SK-N-SH (cell line): Measurements from ENCODE around the gene P3H2. TPM values are rescaled to one million over a fixed set of nuclear protein-coding genes. Genes with fewer than 3 reads are reported as not detected.

ENCODE experiments used
- CTCF ChIA-PET: fragments of 300-600, 350-600 bp; formaldehyde crosslinking; extraction: SDS; loops from one replicate; lab custom pipeline; 2021; lab: Yijun Ruan, JAX
- POLR2A ChIA-PET: fragments of 350-600 bp; sonication (Branson Sonifier 250); formaldehyde crosslinking; extraction: SDS; loops from one replicate; lab custom pipeline; 2020; ENCODE audit warnings: antibody characterized with exemption, inconsistent platforms; lab: Yijun Ruan, JAX
- DNase-seq: peaks from one replicate; pipeline ENCODE4 v3.0.0; 2012
- H2AFZ ChIP-seq: fragments of 200-600 bp; sonication (generic); 2 replicates; pipeline ENCODE4 v1.8.1; 2016; ENCODE audit warnings: antibody characterized with exemption, mild to moderate bottlenecking, low read depth
- H3F3A ChIP-seq: fragments of 200-600 bp; sonication (generic); replicated peaks from 2 replicates; pipeline ENCODE3; 2016; ENCODE audit warnings: antibody characterized with exemption, mild to moderate bottlenecking; ENCODE audit not compliant: insufficient read depth
- H3K27ac ChIP-seq, 2 experiments: fragments of 200-500 bp in 1 of 2; fragments of 200-600 bp in 1 of 2; sonication (Bioruptor generic) in 1 of 2; sonication (generic), shearing (Covaris generic) in 1 of 2; 2 replicates each; pipeline versions ENCODE4 v1.5.1 to v1.6.1; 2014 to 2016; ENCODE audit warnings: low read depth in 2 of 2, inconsistent platforms in 1 of 2, low read length in 1 of 2, mild to moderate bottlenecking in 1 of 2, mixed read lengths in 1 of 2
- H3K27me3 ChIP-seq: fragments of 200-600 bp; sonication (generic), shearing (Covaris generic); 2 replicates; pipeline ENCODE4 v1.6.1; 2016; ENCODE audit warnings: mixed run types; ENCODE audit not compliant: insufficient read depth
- H3K36me3 ChIP-seq, 2 experiments: fragments of 200-500 bp in 1 of 2; fragments of 200-600 bp in 1 of 2; sonication (Bioruptor generic) in 1 of 2; sonication (generic) in 1 of 2; replicated peaks in 1 of 2; 2 replicates each; pipeline versions ENCODE3 to v1.5.1; 2014 to 2016; ENCODE audit warnings: low read length in 1 of 2, mild to moderate bottlenecking in 1 of 2; ENCODE audit not compliant: insufficient read depth in 2 of 2, control insufficient read depth in 1 of 2
- H3K4me1 ChIP-seq, 2 experiments: fragments of 200-500 bp in 1 of 2; fragments of 200-600 bp in 1 of 2; sonication (Bioruptor generic) in 1 of 2; sonication (generic), shearing (Covaris generic) in 1 of 2; 2 replicates each; pipeline versions ENCODE4 v1.5.1 to v1.6.1; 2014 to 2016; ENCODE audit warnings: low read depth in 1 of 2, low read length in 1 of 2, mixed run types in 1 of 2; ENCODE audit not compliant: insufficient read depth in 2 of 2, control insufficient read depth in 1 of 2
- H3K4me2 ChIP-seq: fragments of 200-600 bp; sonication (generic), shearing (Covaris generic); 2 replicates; pipeline ENCODE4 v1.6.1; 2017; ENCODE audit warnings: mixed run types
- H3K4me3 ChIP-seq, 2 experiments: fragments of 200-500 bp in 1 of 2; fragments of 200-600 bp in 1 of 2; sonication (Bioruptor generic) in 1 of 2; sonication (generic), shearing (Covaris generic) in 1 of 2; 2 replicates each; pipeline versions ENCODE4 v1.5.1 to v1.8.1; 2014 to 2016; ENCODE audit warnings: low read depth in 2 of 2, inconsistent platforms in 1 of 2, low read length in 1 of 2, mild to moderate bottlenecking in 1 of 2, mixed read lengths in 1 of 2, moderate library complexity in 1 of 2
- H3K79me2 ChIP-seq: fragments of 200-600 bp; sonication (generic); 2 replicates; pipeline ENCODE4 v1.8.1; 2017; ENCODE audit warnings: mild to moderate bottlenecking; ENCODE audit not compliant: insufficient read depth
- H3K9ac ChIP-seq: fragments of 200-600 bp; sonication (generic); 2 replicates; pipeline ENCODE4 v1.6.1; 2017; ENCODE audit warnings: mixed run types
- H3K9me2 ChIP-seq: fragments of 200-600 bp; sonication (generic); 2 replicates; pipeline ENCODE4 v1.6.1; 2017; ENCODE audit warnings: mixed run types
- H3K9me3 ChIP-seq: fragments of 200-600 bp; sonication (generic); 2 replicates; pipeline ENCODE4 v1.6.1; 2017; ENCODE audit warnings: mixed run types, mild to moderate bottlenecking, moderate library complexity
- H4K20me1 ChIP-seq: fragments of 200-600 bp; sonication (generic); 2 replicates; pipeline ENCODE4 v1.6.1; 2017; ENCODE audit warnings: mild to moderate bottlenecking, mixed run types; ENCODE audit not compliant: insufficient read depth
- CTCF ChIP-seq: fragments of 200-600 bp; sonication (generic); IDR thresholded peaks from 2 replicates; pipeline ENCODE4 v1.6.1; 2017; ENCODE audit warnings: antibody characterized with exemption, mild to moderate bottlenecking, moderate library complexity
- FOSL2 ChIP-seq: IDR thresholded peaks from 2 replicates; pipeline ENCODE4 v1.4.0; 2012; ENCODE audit warnings: low read depth, mild to moderate bottlenecking, moderate library complexity, borderline replicate concordance
- GABPA ChIP-seq: IDR thresholded peaks from 2 replicates; pipeline ENCODE4 v1.4.0; 2012; ENCODE audit warnings: low read depth, mild to moderate bottlenecking
- JUND ChIP-seq: IDR thresholded peaks from 2 replicates; pipeline ENCODE4 v1.4.0; 2012
- MAX ChIP-seq: IDR thresholded peaks from 2 replicates; pipeline ENCODE4 v1.4.0; 2012; ENCODE audit warnings: low read depth
- MEF2A ChIP-seq: IDR thresholded peaks from 2 replicates; pipeline ENCODE4 v1.4.0; 2012; ENCODE audit warnings: low read depth, borderline replicate concordance
- PBX3 ChIP-seq: IDR thresholded peaks from 2 replicates; pipeline ENCODE4; 2012
- RXRA ChIP-seq: IDR thresholded peaks from 2 replicates; pipeline ENCODE4 v1.4.0; 2012; ENCODE audit warnings: low read depth, mild to moderate bottlenecking, borderline replicate concordance
- SMC3 ChIP-seq: IDR thresholded peaks from 2 replicates; pipeline ENCODE4 v1.6.1; 2012; ENCODE audit warnings: low read depth, low read length, improper control_type of control experiment
- TEAD4 ChIP-seq: IDR thresholded peaks from 2 replicates; pipeline ENCODE4 v1.4.0; 2012; ENCODE audit warnings: mild to moderate bottlenecking, borderline replicate concordance; ENCODE audit not compliant: insufficient read depth
- ZBTB33 ChIP-seq: IDR thresholded peaks from 2 replicates; pipeline ENCODE4 v1.4.0; 2012; ENCODE audit warnings: low read depth, borderline replicate concordance
- WGBS: methylation state at CpG from one replicate; pipeline ENCODE4 v1.1.6; 2017; ENCODE audit warnings: low lambda C conversion rate; 5-methylcytosine and 5-hydroxymethylcytosine counted together
- polyA plus RNA-seq, 3 experiments: library from polyadenylated mRNA; depleted of rRNA; stranded (reverse); fragments of >200 nt; gene quantifications; 2 replicates each; pipeline ENCODE4 v1.2.3, GENCODE V29; 2012

The P3H2 gene
- polyA plus RNA-seq, 1 of the 3 experiments (the other 2 are of a cell fraction), result 2.8 TPM

GRCh38 chr3:190056742-190057141, 64.0 kb downstream of the P3H2 start (continued):
- no peak for TF ChIP-seq MAX

GRCh38 chr3:190055773-190056172, 64.9 kb downstream of the P3H2 start:
- Histone ChIP-seq H3K79me2 (no peaks in the 10 kb centered on the region), H3K4me1 (peaks cover 0 to 5% of the 10 kb centered on the region in 2 experiments; a peak in 1 of 4 replicates), H2AFZ (no peak overlapping the region), H3F3A (peaks cover 2% of the 10 kb centered on the region), H3K9me2 (no peaks in the 10 kb centered on the region), H3K27ac (no peak overlapping the region), H3K4me2 (no peak overlapping the region), H3K4me3 (no peak overlapping the region), H4K20me1 (no peaks in the 10 kb centered on the region), H3K27me3 (no peaks in the 10 kb centered on the region), H3K36me3 (no peaks in the 10 kb centered on the region), H3K9me3 (no peaks in the 10 kb centered on the region), H3K9ac (no peak overlapping the region)
- no peak for TF ChIP-seq JUND
- no peak for TF ChIP-seq TEAD4
- DNase-seq, result no peak
- CTCF ChIA-PET, result no interaction called here
- POLR2A ChIA-PET, result no interaction called here
- 63% methylated on average over 4 of the region's 4 CpGs for WGBS

- peaks cover 11% of the 10 kb centered on the region for H3F3A ChIP-seq
- H3K4me3 ChIP-seq, result no peak overlapping the region
- ChIA-PET CTCF (no interaction called here), POLR2A (no interaction called here)
- no peaks in the 10 kb centered on the region for H3K9me2 ChIP-seq
- DNase-seq, result no peak
- H4K20me1 ChIP-seq, result no peaks in the 10 kb centered on the region
- H3K4me1 ChIP-seq, result peaks cover 0 to 5% of the 10 kb centered on the region in 2 experiments; a peak in 2 of 4 replicates
- no peaks in the 10 kb centered on the region for H3K36me3 ChIP-seq
- H3K9ac ChIP-seq, result no peak overlapping the region
- 15% methylated on average over 4 of the region's 4 CpGs for WGBS
- H2AFZ ChIP-seq, result no peak overlapping the region; the same call in 1 of the 2 replicates
- no peaks in the 10 kb centered on the region for H3K27me3 ChIP-seq
- H3K79me2 ChIP-seq, result no peaks in the 10 kb centered on the region
- H3K9me3 ChIP-seq, result no peaks in the 10 kb centered on the region
- H3K27ac ChIP-seq, result 0 out of 4 replicates have a peak overlapping the region, but pooled peaks of 1 of the 2 experiments have one; percentile 27
- no peak for TF ChIP-seq RXRA
- TF ChIP-seq PBX3, result 0 out of 2 replicates have a peak, but pooled peaks have one; percentile 17
- no peak for TF ChIP-seq SMC3
- peak; percentile 14; the same call in 1 of the 2 replicates for TF ChIP-seq FOSL2
- no peak overlapping the region for H3K4me2 ChIP-seq
These were observed 66.6 kb downstream of the P3H2 start for GRCh38 chr3:190053919-190054672.

GRCh38 chr3:190051641-190052040, 69.1 kb downstream of the P3H2 start:
- peaks cover 0 to 11% of the 10 kb centered on the region in 2 experiments; a peak in 3 of 4 replicates for H3K4me1 ChIP-seq
- H3K79me2 ChIP-seq, result no peaks in the 10 kb centered on the region
- H3K27ac ChIP-seq, result no peak overlapping the region
- peaks cover 19% of the 10 kb centered on the region for H3F3A ChIP-seq
- H3K4me3 ChIP-seq, result no peak overlapping the region
- no peaks in the 10 kb centered on the region for H4K20me1 ChIP-seq
- 49% methylated on average over 2 of the region's 2 CpGs for WGBS
- no peak overlapping the region for H3K4me2 ChIP-seq
- CTCF ChIA-PET, result interaction anchor here (1.0 kb wide), 1 partner anchor 19 kb away, joined by 3 read pairs; no protein-coding TSS in a partner anchor
- POLR2A ChIA-PET, result no interaction called here
- no peak overlapping the region for H2AFZ ChIP-seq
- no peaks in the 10 kb centered on the region for H3K27me3 ChIP-seq
- no peak overlapping the region for H3K9ac ChIP-seq
- H3K36me3 ChIP-seq, result no peaks in the 10 kb centered on the region
- DNase-seq, result no peak
- no peak for TF ChIP-seq FOSL2
- TF ChIP-seq MEF2A, result no peak
- TF ChIP-seq GABPA, result no peak
- TF ChIP-seq CTCF, result no peak
- TF ChIP-seq ZBTB33, result no peak
- TF ChIP-seq RXRA, result no peak
- H3K9me3 ChIP-seq, result no peaks in the 10 kb centered on the region
- H3K9me2 ChIP-seq, result no peaks in the 10 kb centered on the region
